Fibroblast of lung (primary cell): ENCODE data around the gene ZNF749. TPM values are rescaled to one million over a fixed set of nuclear protein-coding genes. Genes with fewer than 3 reads are reported as not detected.

ENCODE experiments used
- DNase-seq, 2 donors: peaks; one replicate each; pipeline versions ENCODE4 v3.0.0 to v3.0.0-alpha.2; 2010; ENCODE audit warnings: low read depth in 2 of 2
- H2AFZ ChIP-seq: 2 replicates; pipeline ENCODE4 v1.5.1; 2012; ENCODE audit warnings: low read length, control low read depth, inconsistent platforms
- H3K27ac ChIP-seq: 2 replicates; pipeline ENCODE4 v1.5.1; 2011; ENCODE audit warnings: low read length, control low read depth; ENCODE audit not compliant: insufficient read depth
- H3K27me3 ChIP-seq: 2 replicates; pipeline ENCODE4 v1.5.1; 2011; ENCODE audit warnings: mild to moderate bottlenecking, low read length; ENCODE audit not compliant: control insufficient read depth, insufficient read depth
- H3K36me3 ChIP-seq: 2 replicates; pipeline ENCODE4 v1.5.1; 2011; ENCODE audit warnings: low read length; ENCODE audit not compliant: control insufficient read depth, insufficient read depth
- H3K4me1 ChIP-seq: 2 replicates; pipeline ENCODE4 v1.5.1; 2011; ENCODE audit warnings: low read length; ENCODE audit not compliant: control insufficient read depth, insufficient read depth; ENCODE audit errors: extremely low read depth
- H3K4me2 ChIP-seq: 2 replicates; pipeline ENCODE4 v1.5.1; 2011; ENCODE audit warnings: low read length, control low read depth; ENCODE audit not compliant: insufficient read depth; ENCODE audit errors: extremely low read depth
- H3K4me3 ChIP-seq, 4 experiments: fragments of 200-600 bp in 1 of 4; sonication (generic) in 1 of 4; replicated peaks in 1 of 4; 2 replicates each; pipeline ENCODE4 v1.5.1; 2011 to 2016; ENCODE audit warnings: low read length in 4 of 4, low read depth in 3 of 4, mild to moderate bottlenecking in 3 of 4, control low read depth in 2 of 4, inconsistent platforms in 1 of 4, mixed read lengths in 1 of 4; ENCODE audit not compliant: insufficient read depth in 1 of 4; ENCODE audit errors: control extremely low read depth in 1 of 4
- H3K79me2 ChIP-seq: 2 replicates; pipeline ENCODE4 v1.5.1; 2012; ENCODE audit warnings: mild to moderate bottlenecking, low read length, inconsistent platforms; ENCODE audit not compliant: control insufficient read depth, insufficient read depth
- H3K9ac ChIP-seq: 2 replicates; pipeline ENCODE4 v1.5.1; 2011; ENCODE audit warnings: mild to moderate bottlenecking, low read length, control low read depth; ENCODE audit not compliant: insufficient read depth
- H3K9me3 ChIP-seq: 2 replicates; pipeline ENCODE4 v1.5.1; 2012; ENCODE audit warnings: low read depth, low read length; ENCODE audit not compliant: control insufficient read depth, insufficient read depth
- H4K20me1 ChIP-seq: 2 replicates; pipeline ENCODE4 v1.5.1; 2011; ENCODE audit warnings: low read length; ENCODE audit not compliant: control insufficient read depth, insufficient read depth; ENCODE audit errors: extremely low read depth
- CTCF ChIP-seq, 2 donors: IDR thresholded peaks in 1 of 2; conservative IDR thresholded peaks in 1 of 2; 1 replicate in 1 of 2; 2 replicates in 1 of 2; pipeline ENCODE4 v1.5.1; 2011 to 2012; ENCODE audit warnings: low read length in 2 of 2, control low read depth in 1 of 2, inconsistent platforms in 1 of 2, low read depth in 1 of 2, mild to moderate bottlenecking in 1 of 2
- EZH2 ChIP-seq: IDR thresholded peaks from 2 replicates; pipeline ENCODE4 v1.5.1; 2012; ENCODE audit warnings: low read length, control low read depth, mild to moderate bottlenecking; ENCODE audit errors: missing control alignments
- polyA minus RNA-seq: library from RNA; depleted of rRNA, polyadenylated mRNA; stranded (reverse); fragments of >200 nt; gene quantifications from 2 replicates; pipeline ENCODE4 v1.2.3, GENCODE V29; 2011; ENCODE audit warnings: low replicate concordance
- polyA plus RNA-seq, 2 donors: library from polyadenylated mRNA; depleted of rRNA in 1 of 2; stranded (reverse) in 1 of 2; unstranded in 1 of 2; fragments of >200 nt; gene quantifications; 2 replicates each; pipeline ENCODE4 v1.2.1, GENCODE V29; 2011 to 2012; ENCODE audit warnings: missing spikeins in 1 of 2
- total RNA-seq: library from RNA; depleted of rRNA; stranded (reverse); fragments of >200 nt; gene quantifications from 2 replicates; pipeline ENCODE4 v1.2.1, GENCODE V29; 2014

ZNF749 gene
- 10.4 and 11.0 TPM in 2 replicates for total RNA-seq
- polyA plus RNA-seq, result 4.7 and 5.4 TPM in 2 replicates
- 5.0 and 6.8 TPM in 2 replicates for polyA plus RNA-seq (2012)
- polyA minus RNA-seq, result 1.7 and 3.0 TPM in 2 replicates

- H3K36me3 ChIP-seq, result no peaks in the 10 kb centered on the region
- peak within 1 kb of the TSS; percentile 98 for H2AFZ ChIP-seq
- H3K9me3 ChIP-seq, result no peaks in the 10 kb centered on the region
- H3K9ac ChIP-seq, result peak within 1 kb of the TSS; percentile 68
- H3K4me1 ChIP-seq, result peaks cover 5% of the 10 kb centered on the region
- H3K27me3 ChIP-seq, result no peaks in the 10 kb centered on the region
- H3K4me3 ChIP-seq, result peak within 1 kb of the TSS; percentile 68 to 88 (median 78)
- peaks cover 31% of the 10 kb centered on the region for H3K79me2 ChIP-seq
- TF ChIP-seq CTCF (conservative IDR thresholded peaks at IDR 0.05 in 1 of 2, IDR thresholded peaks at IDR 0.05 in 1 of 2; ENCODE audit: low read depth in 1 of 2, low read length in 2 of 2), result no peak
- TF ChIP-seq EZH2, result no peak
- H4K20me1 ChIP-seq, result no peaks in the 10 kb centered on the region
- peak within 1 kb of the TSS; percentile 60 for H3K27ac ChIP-seq
- peak; percentile 96 to 98 for DNase-seq
- peak within 1 kb of the TSS; percentile 73 for H3K4me2 ChIP-seq
Measured at GRCh38 chr19:57435062-57435978, at the start of gene ZNF749. Gene ZNF749 (plus strand): TSS chr19:57435325. CDS start chr19:57435579, 254 bp downstream.

GRCh38 chr19:57389194-57389729 is 45.9 kb upstream of the ZNF749 start:
- peak overlapping the region; percentile 97 for H2AFZ ChIP-seq
- H3K79me2 ChIP-seq, result peaks cover 37% of the 10 kb centered on the region
- H3K9ac ChIP-seq, result no peak overlapping the region
- H3K4me1 ChIP-seq, result no peaks in the 10 kb centered on the region
- H3K27ac ChIP-seq, result peak overlapping the region; percentile 40
- TF ChIP-seq CTCF (conservative IDR thresholded peaks at IDR 0.05 in 1 of 2, IDR thresholded peaks at IDR 0.05 in 1 of 2; ENCODE audit: low read depth in 1 of 2, low read length in 2 of 2), result no peak
- TF ChIP-seq EZH2, result no peak
- DNase-seq, result no peak
- peak overlapping the region; percentile 8 to 93 (median 50) for H3K4me3 ChIP-seq
- H3K27me3 ChIP-seq, result no peaks in the 10 kb centered on the region
- no peaks in the 10 kb centered on the region for H4K20me1 ChIP-seq
- H3K9me3 ChIP-seq, result no peaks in the 10 kb centered on the region
- peaks cover 5% of the 10 kb centered on the region for H3K36me3 ChIP-seq
- H3K4me2 ChIP-seq, result peak overlapping the region; percentile 60
